Activated CD4-positive, alpha-beta T cell treated with anti-CD3 and anti-CD28 coated beads for 1 hour (primary cell): ENCODE measurements around the gene KRT80.

Source experiments
- DNase-seq: peaks from one replicate; pipeline ENCODE4 v3.0.0-alpha.2; 2020

Gene KRT80

DNA sequence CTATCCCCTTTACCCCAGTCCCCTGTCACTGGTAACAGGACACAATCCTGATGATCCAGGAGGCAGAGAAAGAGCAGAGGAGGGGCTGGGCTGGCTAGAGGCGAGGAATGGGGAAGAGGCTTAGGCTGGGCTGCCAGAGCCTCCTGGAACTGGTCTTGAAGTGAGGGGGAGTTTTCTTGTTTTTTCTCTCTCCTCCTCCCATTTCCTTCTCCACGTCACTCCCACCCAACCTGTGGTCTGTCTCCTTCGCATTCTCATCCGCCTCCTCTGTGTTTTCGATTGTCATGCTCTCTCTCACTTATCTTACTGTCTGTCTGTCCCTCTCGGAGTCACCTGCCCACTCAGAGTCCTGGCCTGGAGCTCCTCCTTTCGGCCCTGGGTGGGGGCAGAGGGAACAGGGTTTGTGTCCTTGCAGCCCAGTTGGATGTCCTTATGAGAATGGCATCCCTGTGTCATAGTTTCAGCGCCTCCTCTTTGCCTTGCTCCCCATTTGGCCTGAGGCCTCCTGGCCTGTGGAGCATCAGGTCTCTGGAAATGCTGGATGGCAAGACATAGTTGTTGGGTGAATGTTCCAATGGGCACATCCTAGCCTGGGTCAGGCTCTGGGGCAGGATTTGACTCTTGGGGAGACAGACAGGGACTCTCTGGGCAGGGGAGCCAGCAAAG, 3.4 kb upstream of the KRT80 start:
- no peak for DNase-seq

DNA sequence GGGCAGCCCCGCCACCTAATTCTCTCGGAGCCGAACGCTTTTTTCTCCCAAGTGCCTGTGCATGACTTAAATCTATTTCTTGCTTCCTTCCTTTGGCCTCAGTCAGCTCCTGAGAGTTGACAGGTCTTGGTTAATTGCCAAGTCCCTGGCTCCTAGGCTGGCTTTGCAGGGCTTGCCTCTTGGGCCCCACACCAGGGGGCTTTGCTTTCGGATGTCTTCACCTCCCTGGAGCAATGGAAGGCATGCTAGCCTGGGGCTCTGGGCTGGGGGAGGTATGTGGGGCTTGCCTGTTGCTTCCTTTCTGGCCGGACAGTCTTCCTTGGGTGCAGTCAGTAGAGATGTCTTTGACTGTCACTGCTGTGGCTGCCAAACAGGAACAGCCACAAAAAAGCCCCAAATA, 2.2 kb upstream of the KRT80 start:
- no peak for DNase-seq

- no peak for DNase-seq
Observed at GRCh38 chr12:52193532-52193931, 1.7 kb upstream of the KRT80 start.

DNA sequence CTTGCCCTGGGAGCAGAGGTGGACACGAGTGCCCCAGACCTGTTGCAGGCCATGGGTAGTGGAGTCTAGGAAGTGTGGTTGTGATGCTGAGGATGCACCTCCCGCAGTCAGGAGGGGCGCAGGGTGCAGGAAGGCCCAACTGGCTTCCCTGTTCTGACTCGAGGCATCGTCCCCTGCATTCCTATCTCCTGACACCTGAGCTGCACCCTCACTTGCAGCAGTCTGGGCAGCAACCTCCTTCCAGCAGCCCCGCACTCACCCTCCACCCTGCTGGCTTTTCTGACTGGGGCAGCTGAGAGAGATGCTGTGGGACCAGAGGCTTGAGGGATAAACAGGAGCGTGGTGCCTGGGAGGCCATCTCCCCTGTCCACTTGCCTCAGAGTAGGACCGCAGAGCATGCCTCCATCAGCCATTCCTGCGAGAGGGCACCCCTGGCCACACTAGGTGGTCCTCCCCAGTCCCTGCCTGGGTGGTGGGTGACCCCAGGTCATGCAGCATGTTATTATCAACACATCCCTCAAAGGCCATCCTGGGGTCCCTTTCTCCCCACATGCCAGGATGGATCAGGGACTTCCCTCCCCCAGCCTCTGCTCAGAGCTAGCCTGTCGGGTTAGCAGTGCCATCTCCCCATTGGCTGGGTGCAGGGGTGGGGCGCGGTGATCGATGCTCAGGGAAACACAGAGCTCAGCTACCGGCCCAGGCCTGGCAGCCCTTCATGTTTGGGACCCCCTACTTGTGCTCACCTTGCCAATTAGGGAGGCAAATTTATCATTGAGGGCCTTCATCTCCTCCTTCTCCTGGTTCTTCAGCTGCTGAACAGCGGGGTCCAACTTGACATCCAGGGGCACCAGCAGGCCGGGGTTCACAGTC, 719 bp downstream of the KRT80 start:
- no peak for DNase-seq

GRCh38 chr12:52189376-52190174, 2.2 kb downstream of the KRT80 start:
- no peak for DNase-seq

GRCh38 chr12:52188658-52189057, 3.2 kb downstream of the KRT80 start:
- DNase-seq = no peak

DNA sequence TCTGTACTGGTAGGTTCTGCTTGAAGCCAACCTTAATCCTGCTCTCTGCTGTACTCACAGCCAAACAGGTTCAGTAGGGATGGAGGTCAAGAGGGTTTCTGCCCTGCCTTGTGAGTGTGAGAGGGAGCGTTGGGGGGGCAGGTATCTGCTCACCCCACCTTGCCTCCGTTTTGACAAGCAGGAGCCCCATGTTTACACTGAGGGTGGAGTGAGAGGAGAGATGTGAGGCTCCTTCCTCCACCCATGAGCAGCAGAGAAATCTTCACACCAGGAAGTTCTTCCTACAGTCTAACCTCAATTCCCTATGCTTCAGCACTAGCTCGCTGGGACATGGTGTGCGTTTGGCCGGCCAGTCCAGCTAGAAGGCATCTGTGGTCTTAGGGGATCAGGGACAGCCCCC, 4.2 kb downstream of the KRT80 start:
- no peak for DNase-seq

- DNase-seq = no peak
Observed at GRCh38 chr12:52187206-52187605, 4.6 kb downstream of the KRT80 start.

GRCh38 chr12:52186118-52186840, 5.5 kb downstream of the KRT80 start:
- DNase-seq = no peak

- DNase-seq = no peak
Observed at GRCh38 chr12:52185400-52185967, 6.3 kb downstream of the KRT80 start.

GRCh38 chr12:52184813-52185212, 7.0 kb downstream of the KRT80 start:
- no peak for DNase-seq

DNA sequence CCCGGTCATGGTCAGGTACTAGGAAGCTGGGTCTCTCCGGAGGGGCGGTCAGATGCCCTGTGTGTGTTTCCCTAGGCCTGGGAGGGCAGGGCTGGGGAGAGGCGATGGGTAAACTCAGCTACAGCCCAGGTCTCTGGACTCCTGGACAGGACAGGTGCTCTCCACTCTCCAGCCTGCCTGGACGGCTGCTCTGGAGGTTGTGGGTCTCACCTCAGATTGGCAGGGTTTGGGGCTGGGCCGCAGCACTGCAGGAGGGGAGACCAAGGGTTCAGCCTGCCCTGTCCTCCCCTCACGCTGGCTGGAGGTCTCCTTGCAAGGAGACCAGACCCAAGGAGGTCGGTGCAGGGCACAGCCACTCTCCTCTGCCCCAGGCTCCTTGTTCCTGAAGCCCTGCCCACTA, 7.8 kb downstream of the KRT80 start:
- DNase-seq = no peak

DNA sequence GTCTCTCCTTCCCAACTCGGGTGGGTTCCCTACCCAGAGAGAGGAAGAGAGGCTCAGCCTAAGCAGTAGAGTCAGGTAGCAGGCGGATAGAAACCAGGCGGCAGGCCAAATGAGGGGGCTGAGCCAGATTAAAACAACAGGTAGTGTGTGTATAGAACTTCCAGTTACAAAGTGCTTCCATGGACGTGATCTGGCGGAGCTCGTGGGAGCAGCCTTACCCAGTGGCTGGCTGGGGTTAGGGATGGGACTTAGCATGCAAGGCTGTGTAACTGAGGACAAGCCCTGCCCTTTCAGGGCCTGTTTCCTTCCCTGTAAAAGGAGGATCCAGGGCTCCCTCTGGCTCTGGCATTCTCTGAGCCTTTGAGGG, 8.3 kb downstream of the KRT80 start:
- no peak for DNase-seq

DNA sequence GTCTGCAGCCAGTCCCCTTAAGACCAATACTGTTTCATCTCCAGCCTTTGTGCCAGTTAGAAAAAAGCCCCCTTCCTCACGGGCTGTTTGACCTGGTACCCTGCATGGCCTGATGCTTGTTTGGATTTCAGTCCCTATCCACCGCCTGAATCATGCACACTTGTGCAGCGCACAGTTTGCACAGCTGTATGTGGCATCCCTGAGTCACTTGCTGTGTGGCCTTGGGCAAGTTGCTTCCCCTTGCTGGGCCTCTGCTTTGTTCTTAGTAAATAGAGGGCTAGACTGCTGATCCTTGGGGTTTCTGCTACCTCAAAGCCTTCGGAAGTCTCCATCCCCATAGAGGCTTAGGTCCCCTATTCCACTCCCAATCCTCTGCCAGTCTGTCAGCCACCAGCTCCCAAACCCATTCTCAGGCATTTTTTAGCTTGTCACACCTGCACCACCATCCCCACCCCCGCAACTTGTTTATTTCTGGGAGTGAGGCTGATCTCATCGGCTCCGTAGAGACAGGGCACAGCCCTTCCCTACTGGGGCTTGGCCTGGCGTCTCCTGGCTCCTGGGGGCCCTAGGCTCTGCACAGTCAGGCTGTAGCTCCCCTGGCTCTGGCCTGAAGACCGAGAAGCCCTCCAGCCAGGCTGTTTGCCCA, 8.8 kb downstream of the KRT80 start:
- DNase-seq = no peak

GRCh38 chr12:52182384-52182783, 9.4 kb downstream of the KRT80 start:
- no peak for DNase-seq

DNA sequence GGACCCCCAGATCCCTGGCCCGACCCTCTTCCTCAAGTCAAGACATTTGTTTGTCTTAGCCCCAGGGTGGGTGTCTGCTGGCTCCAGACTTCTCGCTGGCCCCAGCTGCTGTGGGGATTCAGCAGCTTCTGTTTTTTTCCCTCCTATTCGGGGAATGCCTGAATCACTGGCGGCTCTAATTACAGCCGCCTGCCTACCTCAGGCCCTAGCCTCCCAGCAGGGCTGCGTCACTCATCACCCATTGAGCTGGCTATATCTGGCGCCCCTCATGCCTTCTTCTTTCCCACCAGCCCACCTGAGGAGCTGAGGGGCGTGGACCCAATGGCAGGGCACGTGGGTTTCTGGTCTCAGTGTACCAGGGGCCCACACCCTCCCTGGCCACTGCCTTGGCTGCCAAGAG, 10.1 kb downstream of the KRT80 start:
- DNase-seq = no peak

DNA sequence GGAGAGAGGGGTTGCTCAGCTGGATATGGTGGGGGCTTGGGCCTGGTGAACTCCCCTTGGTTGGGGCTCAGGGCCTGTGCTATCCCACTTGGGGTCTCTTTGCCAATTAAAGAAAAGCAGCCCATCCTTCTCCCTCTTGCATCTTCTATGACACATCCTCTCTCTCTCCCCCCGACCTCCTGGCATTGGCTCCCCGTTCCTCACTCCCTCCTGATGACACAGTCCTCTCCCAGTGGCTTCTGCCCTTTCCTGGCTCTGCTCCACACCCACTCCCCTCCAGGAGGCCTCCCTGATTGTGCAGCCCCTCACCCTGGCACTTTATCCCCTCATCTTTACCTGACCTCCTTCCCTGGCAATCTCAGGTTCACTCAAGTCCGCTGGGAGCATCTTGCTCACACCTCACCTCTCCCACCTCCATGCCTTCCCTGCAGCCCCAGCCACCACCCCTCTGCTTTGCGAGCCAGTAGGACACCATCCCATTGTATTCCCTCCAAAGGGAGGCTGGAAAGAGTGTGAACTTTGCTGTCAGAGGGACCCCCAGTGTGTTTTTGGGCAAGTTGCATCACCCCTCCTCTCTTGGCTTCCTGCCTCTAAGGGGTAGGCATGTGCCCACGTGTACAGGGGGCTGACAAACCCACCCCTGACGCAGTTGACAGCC, 10.7 kb downstream of the KRT80 start:
- no peak for DNase-seq

GRCh38 chr12:52179396-52179973, 12.3 kb downstream of the KRT80 start:
- no peak for DNase-seq

- no peak for DNase-seq
Observed at GRCh38 chr12:52178984-52179383, 12.8 kb downstream of the KRT80 start.

DNA sequence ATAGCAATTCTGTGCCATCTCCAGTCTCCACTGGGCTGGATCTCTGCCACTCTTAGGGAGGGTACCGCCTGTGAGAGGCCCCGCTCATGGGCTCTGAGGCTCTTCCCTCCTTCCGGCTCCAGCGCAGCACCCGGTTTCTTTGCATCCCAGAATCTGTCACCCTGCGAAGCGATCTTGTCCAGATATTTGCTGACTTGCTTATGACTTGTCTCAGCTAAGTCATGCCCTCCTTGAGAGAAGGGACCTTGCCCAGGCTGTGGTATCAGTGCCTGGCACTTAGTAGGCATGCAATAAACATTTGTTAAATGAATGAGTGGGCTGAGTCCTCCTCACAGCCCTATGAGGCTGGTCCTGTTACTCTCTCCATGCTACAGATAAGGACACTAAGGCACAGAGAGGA, 13.4 kb downstream of the KRT80 start:
- DNase-seq = no peak
